ENCODE results near the gene SLC44A2.

GRCh38 chr19:10651851-10652250 is 26.5 kb downstream of the SLC44A2 start:
- no peak for TF ChIP-seq EZH2 (IDR thresholded peaks at IDR 0.05)
- peak; percentile 26; the same call in 1 of the 2 replicates for TF ChIP-seq POLR2AphosphoS5 (IDR thresholded peaks at IDR 0.05; ENCODE audit: borderline replicate concordance, low read depth, low read length)

Data from SK-N-MC (cell line).